Naive B cell (primary cell): ENCODE data around the gene MED13L. TPM values are rescaled to one million over a fixed set of nuclear protein-coding genes. Genes with fewer than 3 reads are reported as not detected.

Source experiments
- ATAC-seq, 2 donors: fragments of 150-1000 bp; cut with Tn5 transposase; 2 replicates each; pipeline ENCODE4 v1.10.0; 2021; ENCODE audit warnings: low read depth in 2 of 2, mild to moderate bottlenecking in 2 of 2, moderate library complexity in 2 of 2
- DNase-seq: peaks from one replicate; pipeline ENCODE4 v3.0.0; 2022
- H3K27ac Mint-ChIP-seq, 6 donors: one replicate each; pipeline ENCODE4 v1.8.0; 2020 to 2022; ENCODE audit warnings: mild to moderate bottlenecking in 6 of 6, mixed read lengths in 6 of 6, moderate library complexity in 5 of 6, inconsistent platforms in 2 of 6
- H3K27me3 Mint-ChIP-seq, 3 donors: one replicate each; pipeline ENCODE4 v1.8.0; 2021 to 2022; ENCODE audit warnings: mixed read lengths in 3 of 3, mild to moderate bottlenecking in 1 of 3
- H3K36me3 Mint-ChIP-seq, 2 donors: one replicate each; pipeline ENCODE4 v1.8.0; 2020 to 2022; ENCODE audit warnings: mixed read lengths in 2 of 2, inconsistent platforms in 1 of 2, mild to moderate bottlenecking in 1 of 2
- H3K4me1 Mint-ChIP-seq, 3 donors: one replicate each; pipeline ENCODE4 v1.8.0; 2020 to 2022; ENCODE audit warnings: mixed read lengths in 3 of 3, inconsistent platforms in 1 of 3, mild to moderate bottlenecking in 1 of 3, moderate library complexity in 1 of 3
- H3K4me3 Mint-ChIP-seq, 8 donors: one replicate each; pipeline ENCODE4 v1.8.0; 2020 to 2022; ENCODE audit warnings: mild to moderate bottlenecking in 8 of 8, mixed read lengths in 8 of 8, moderate library complexity in 8 of 8, inconsistent platforms in 2 of 8
- H3K9me3 Mint-ChIP-seq, 7 donors: one replicate each; pipeline ENCODE4 v1.8.0; 2020 to 2022; ENCODE audit warnings: mixed read lengths in 7 of 7, mild to moderate bottlenecking in 5 of 7, inconsistent platforms in 2 of 7, moderate library complexity in 1 of 7
- polyA plus RNA-seq, 6 donors: library from polyadenylated mRNA; unstranded; fragments of 300-500 nt; fragmentation: Illumina TruSeq; gene quantifications; one replicate each; pipeline ENCODE4 v1.2.3, GENCODE V29; 2021; ENCODE audit warnings: low read depth in 6 of 6

Gene MED13L
- polyA plus RNA-seq, 6 donors from 2014 or later = 12.5 to 19.2 (median 16.2) TPM

DNA sequence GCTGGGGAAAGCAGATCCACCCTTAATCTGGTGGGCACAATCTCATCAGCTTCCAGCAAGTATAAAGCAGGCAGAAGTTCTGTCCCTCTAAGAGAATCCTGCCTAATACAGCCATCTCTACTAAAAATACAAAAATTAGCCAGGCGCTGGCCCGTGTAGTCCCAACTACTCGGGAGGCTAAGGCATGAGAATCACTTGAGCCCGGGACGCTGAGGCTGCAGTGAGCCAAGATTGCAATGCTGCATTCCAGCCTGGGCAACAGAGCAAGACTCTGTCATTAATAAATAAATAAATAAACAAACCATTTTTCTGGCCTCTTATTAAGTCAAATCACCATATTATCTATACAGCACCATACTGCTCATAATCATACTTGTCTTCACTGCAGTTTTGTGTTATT is 111.2 kb downstream of the MED13L start:
- Mint-ChIP-seq H3K4me3 (no peak overlapping the region), H3K27ac (no peak overlapping the region), H3K4me1 (peaks cover 42 to 43% (median 43%) of the 10 kb centered on the region in 3 donors), H3K36me3 (no peaks in the 10 kb centered on the region), H3K27me3 (no peaks in the 10 kb centered on the region), H3K9me3 (no peaks in the 10 kb centered on the region)
- no peak for DNase-seq
- no peak for ATAC-seq

DNA sequence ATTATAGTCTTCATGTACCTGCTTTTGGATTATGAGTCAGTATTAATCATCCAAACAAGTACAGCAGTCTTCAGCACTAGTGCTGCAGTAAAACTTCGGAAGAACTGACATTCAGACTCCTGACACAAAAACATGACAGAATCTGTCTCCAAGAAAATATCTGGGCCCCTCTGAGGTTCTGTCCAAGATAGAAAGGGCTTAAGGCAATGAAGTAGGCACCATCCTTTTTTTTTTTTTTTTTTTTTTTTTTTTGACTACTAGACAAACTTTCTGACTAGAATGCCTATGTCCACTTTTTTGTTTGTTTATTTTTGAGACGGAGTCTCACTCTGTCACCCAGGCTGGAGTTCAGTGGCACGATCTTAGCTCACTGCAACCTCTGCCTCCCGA is 112.5 kb downstream of the MED13L start:
- no peaks in the 10 kb centered on the region for H3K9me3 Mint-ChIP-seq
- peaks cover 47 to 49% (median 48%) of the 10 kb centered on the region in 3 donors for H3K4me1 Mint-ChIP-seq
- H3K36me3 Mint-ChIP-seq = no peaks in the 10 kb centered on the region
- no peak overlapping the region for H3K4me3 Mint-ChIP-seq
- no peak for DNase-seq
- H3K27ac Mint-ChIP-seq = peak overlapping the region in 3 of 6 donors; percentile 24 to 27 (median 26)
- H3K27me3 Mint-ChIP-seq = no peaks in the 10 kb centered on the region
- ATAC-seq = no peak

DNA sequence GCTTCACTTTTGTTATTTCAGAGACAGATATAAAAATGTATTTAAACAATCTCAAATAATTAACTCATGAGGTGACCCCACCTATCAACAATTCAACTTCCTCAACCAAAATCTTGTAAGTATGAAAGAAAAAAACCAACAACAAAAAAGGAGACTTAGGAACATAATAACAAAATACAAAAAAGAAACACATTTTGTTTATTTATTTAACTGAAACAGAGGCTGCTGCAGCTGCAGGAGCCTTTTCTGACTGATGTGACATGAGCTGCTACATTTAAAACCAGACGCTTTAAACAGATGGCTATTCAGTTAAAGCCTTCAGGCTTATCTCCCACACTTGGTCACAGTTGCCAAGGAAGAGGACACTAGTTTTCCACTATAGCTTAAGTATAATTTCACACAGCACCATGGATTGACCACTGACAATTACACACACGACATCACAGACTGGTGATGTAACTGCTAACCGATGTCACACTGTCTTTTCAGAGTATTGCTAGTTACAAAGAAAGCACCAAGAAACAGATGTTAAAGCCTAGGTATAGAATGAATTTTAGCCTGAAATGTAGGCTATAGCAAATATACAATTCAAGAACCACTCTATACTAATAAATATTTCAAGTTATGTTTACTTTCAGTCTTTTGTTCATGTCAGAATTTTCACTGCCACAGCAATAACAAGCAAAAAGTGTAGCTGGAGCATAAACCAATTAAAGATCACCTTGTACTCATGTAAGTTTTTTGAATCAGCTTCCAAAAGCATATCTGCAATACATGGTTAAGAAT is 113.0 kb downstream of the MED13L start:
- Mint-ChIP-seq H3K27ac (peak overlapping the region in 4 of 6 donors; percentile 24 to 53 (median 26)), H3K9me3 (no peaks in the 10 kb centered on the region), H3K4me3 (peak overlapping the region in 2 of 8 donors; percentile 5 to 43), H3K27me3 (no peaks in the 10 kb centered on the region), H3K4me1 (peaks cover 47 to 49% (median 48%) of the 10 kb centered on the region in 3 donors), H3K36me3 (no peaks in the 10 kb centered on the region)
- ATAC-seq (no peak), DNase-seq (no peak)

DNA sequence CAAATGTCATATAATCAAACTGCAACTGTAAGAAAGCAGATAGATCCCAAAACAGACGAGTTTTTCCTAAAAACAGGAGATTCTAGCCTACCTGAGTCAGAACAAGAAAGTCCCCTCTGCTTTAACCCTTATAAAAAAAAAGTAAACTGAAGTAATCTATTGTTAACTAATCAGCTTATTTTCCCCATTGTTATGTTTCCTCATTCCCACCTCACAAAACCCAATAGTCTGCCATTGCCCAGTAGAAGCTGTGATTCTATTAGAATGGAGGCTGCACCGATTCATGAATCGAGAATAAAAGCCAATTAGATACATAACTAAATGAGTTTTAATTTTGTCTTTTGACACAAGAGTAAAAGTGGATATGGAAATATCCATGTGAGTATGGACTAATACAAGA is 115.4 kb downstream of the MED13L start:
- Mint-ChIP-seq H3K4me1 (peaks cover 53 to 66% (median 60%) of the 10 kb centered on the region in 3 donors), H3K9me3 (no peaks in the 10 kb centered on the region), H3K27me3 (no peaks in the 10 kb centered on the region), H3K27ac (no peak overlapping the region), H3K36me3 (no peaks in the 10 kb centered on the region), H3K4me3 (no peak overlapping the region)
- DNase-seq (no peak), ATAC-seq (no peak)

DNA sequence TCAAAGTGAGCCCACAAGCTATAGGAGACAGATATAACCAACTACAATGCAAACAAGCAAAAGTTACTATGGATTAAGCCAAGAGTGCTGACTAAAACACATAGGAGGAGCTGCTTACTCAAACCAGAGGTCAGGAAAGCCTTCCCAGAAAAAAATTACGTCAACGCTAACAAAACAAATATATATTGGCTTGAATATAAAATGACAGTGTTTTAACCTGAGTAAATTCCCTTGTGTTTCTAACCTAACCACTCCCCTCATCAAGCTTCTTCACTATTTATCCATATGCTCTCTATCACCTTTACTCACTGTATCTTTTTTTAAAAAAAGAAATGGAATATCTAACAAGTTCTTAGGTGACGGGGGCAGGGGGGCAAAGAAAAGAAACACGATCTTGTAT is 115.9 kb downstream of the MED13L start:
- DNase-seq (no peak), ATAC-seq (no peak)
- no peaks in the 10 kb centered on the region for H3K27me3 Mint-ChIP-seq
- H3K9me3 Mint-ChIP-seq = no peaks in the 10 kb centered on the region
- H3K27ac Mint-ChIP-seq = no peak overlapping the region
- no peak overlapping the region for H3K4me3 Mint-ChIP-seq
- no peaks in the 10 kb centered on the region for H3K36me3 Mint-ChIP-seq
- H3K4me1 Mint-ChIP-seq = peaks cover 51 to 69% (median 65%) of the 10 kb centered on the region in 3 donors

DNA sequence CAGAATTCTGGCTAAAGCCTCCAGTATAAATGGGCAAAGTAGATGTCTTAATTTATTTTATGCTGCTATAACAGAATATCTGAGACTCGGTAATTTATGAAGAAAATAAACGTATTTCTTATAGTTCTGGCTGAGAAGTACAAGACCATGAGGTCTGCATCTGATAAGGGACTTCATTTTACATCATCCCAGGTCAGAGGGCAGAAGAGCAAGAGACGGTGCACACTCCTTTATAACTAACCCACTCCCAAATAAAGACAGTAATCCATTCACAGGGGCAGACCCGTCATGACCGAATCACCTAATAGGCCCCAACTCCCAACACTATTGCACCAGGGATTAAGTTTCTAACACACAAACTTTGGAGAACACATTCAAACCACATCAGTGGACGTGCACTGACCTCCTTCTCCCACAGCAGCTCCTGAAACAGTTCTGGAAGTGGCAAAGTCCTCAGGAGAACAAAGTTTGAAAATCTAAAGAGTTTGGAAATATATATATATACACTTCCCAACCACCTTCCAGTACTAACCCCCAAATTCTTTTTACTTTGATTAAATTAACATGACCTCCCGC is 116.5 kb downstream of the MED13L start:
- DNase-seq (no peak), ATAC-seq (no peak)
- Mint-ChIP-seq H3K9me3 (no peaks in the 10 kb centered on the region), H3K4me3 (no peak overlapping the region), H3K4me1 (peaks cover 48 to 67% (median 65%) of the 10 kb centered on the region in 3 donors), H3K27ac (peak overlapping the region in 1 of 6 donors; percentile 73), H3K36me3 (no peaks in the 10 kb centered on the region), H3K27me3 (no peaks in the 10 kb centered on the region)

DNA sequence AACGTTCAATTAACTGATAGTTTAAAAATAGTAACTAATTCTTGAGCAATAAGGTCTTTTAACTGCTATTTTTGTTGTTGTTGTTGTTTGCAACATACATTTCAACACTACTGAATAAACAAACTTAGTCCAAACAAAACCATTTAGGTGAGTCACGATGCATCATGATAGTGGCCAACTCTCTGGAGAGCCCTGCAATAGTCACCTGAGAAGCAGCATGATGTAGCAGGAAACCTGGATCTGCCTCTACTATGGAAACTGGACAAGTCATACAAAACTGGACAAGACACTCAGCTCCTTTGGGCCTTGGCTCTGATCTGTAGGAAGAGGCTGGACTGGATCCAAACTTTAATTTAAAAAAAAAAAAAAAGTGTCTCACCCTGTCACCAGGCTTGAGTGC is 117.3 kb downstream of the MED13L start:
- peaks cover 41 to 65% (median 58%) of the 10 kb centered on the region in 3 donors for H3K4me1 Mint-ChIP-seq
- ATAC-seq = no peak

DNA sequence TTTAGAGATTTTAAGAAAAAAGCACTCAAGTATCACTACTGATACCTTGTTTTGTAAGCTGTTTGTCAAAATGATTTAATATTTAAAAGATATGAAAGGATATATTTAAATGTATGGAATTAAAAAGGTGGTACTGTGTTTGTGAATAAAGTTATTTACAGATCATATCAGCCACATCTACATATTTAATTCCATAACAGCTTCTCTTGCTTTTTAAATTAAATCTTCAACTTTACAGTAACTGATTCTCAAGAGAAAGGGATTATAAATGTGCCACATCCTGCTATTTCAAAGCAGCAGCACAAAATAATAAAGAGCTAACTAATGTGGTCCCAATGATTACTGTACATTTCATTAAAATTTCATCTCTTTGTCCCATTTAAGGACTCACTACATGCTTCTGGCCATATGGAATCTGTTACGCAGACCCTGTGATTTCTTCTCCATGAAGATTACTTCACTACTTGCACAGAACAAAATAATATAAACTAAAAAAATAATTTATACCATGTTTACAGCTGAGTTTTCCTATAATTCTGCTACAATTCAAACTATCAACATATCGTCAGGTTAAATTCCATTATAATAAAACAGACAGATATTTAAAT is 117.8 kb downstream of the MED13L start:
- DNase-seq (no peak), ATAC-seq (no peak)
- Mint-ChIP-seq H3K27ac (no peak overlapping the region), H3K9me3 (no peaks in the 10 kb centered on the region), H3K27me3 (no peaks in the 10 kb centered on the region), H3K4me1 (peaks cover 37 to 62% (median 52%) of the 10 kb centered on the region in 3 donors), H3K4me3 (no peak overlapping the region), H3K36me3 (no peaks in the 10 kb centered on the region)

More for the DNA sequence above, 117.3 kb downstream of the MED13L start:
- DNase-seq = no peak
- Mint-ChIP-seq H3K4me3 (no peak overlapping the region), H3K36me3 (no peaks in the 10 kb centered on the region), H3K27ac (no peak overlapping the region), H3K9me3 (no peaks in the 10 kb centered on the region), H3K27me3 (no peaks in the 10 kb centered on the region)

DNA sequence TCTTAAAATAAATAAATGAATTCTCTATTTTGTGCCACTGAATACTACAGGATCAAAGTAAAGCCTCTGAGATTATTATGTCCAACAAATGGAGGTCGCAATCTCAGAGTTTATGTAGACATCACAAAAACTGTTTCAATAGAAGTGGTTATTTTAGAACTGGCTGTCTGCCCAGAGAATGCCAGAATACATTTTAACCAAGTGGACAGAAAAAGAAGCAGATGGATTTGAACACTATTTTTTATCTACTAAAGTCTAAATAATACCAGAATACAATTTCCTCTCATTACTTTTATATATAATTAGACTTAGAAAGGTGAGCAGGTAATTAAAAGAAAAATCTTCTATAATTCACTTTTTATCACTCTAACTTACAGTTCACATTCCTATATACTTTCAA is 118.3 kb downstream of the MED13L start:
- Mint-ChIP-seq H3K9me3 (no peaks in the 10 kb centered on the region), H3K36me3 (no peaks in the 10 kb centered on the region), H3K27me3 (no peaks in the 10 kb centered on the region), H3K4me1 (peaks cover 32 to 59% (median 47%) of the 10 kb centered on the region in 3 donors), H3K4me3 (no peak overlapping the region), H3K27ac (no peak overlapping the region)
- DNase-seq = no peak
- ATAC-seq = no peak

DNA sequence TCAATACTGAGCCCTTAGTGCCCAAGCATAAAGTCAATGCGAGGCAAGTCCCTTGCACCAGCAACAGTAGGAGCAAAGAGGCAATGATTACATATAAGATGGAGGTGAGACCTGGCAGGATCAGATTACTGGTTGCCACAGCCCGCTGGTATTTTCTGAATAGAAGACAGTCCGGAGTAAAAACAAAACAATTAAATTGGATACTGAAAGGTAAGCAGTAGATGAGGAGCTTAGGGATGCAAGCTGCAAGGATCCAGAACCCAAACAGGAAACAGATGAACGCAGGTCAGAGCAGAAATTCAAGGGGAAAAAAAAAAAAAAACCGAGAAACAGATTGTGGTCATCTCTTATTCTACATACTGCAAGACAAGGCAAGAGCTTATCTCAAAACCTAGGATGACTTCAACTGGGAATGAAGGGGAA is 119.6 kb downstream of the MED13L start:
- H3K27ac Mint-ChIP-seq = peak overlapping the region in 3 of 6 donors; percentile 48 to 64 (median 63)
- H3K27me3 Mint-ChIP-seq = no peaks in the 10 kb centered on the region
- H3K36me3 Mint-ChIP-seq = no peaks in the 10 kb centered on the region
- no peak for DNase-seq
- peaks cover 39 to 62% (median 53%) of the 10 kb centered on the region in 3 donors for H3K4me1 Mint-ChIP-seq
- H3K4me3 Mint-ChIP-seq = peak overlapping the region in 1 of 8 donors; percentile 26
- no peak for ATAC-seq
- H3K9me3 Mint-ChIP-seq = no peaks in the 10 kb centered on the region

DNA sequence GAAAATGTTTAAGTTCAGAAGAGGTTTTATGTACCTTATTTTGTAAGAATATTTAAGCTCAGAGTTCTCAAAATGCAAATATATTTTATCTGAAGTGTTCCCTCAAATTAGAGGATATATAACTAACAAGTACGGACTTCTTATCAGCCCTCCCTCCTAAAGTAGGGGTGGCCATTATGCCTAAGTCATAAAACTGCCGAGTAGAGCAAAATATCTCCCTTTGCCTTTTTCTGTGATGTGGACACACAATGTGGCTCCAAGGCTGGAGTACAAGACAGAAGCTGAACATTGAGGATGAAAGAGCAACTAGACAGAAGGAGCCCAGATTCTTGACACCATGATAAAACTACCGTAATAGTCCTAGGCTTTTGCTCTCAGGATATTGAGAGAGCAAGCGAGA is 120.9 kb downstream of the MED13L start:
- Mint-ChIP-seq H3K36me3 (no peaks in the 10 kb centered on the region), H3K9me3 (no peaks in the 10 kb centered on the region), H3K4me3 (no peak overlapping the region), H3K27ac (peak overlapping the region in 1 of 6 donors; percentile 32), H3K27me3 (no peaks in the 10 kb centered on the region), H3K4me1 (peaks cover 44 to 61% (median 59%) of the 10 kb centered on the region in 3 donors)
- no peak for ATAC-seq
- DNase-seq = no peak

DNA sequence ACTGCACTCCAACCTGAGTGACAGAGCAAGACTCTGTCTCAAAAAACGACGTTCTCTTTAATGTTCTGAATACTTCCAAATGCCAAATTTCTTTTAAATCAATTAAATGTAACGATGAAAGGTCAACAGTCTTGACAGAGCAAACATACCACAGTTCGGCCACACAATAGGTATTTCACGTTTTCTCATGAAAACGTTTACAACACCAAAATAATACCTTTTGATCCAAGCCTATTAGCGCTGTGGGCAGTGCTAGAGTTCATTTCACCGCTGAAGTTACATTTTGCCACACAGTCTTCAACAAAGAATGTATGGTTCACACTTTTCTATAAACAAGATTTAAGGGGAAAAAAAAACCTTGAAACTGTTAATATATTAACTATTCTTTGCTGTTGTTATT is 122.1 kb downstream of the MED13L start:
- no peaks in the 10 kb centered on the region for H3K27me3 Mint-ChIP-seq
- H3K27ac Mint-ChIP-seq = peak overlapping the region in 1 of 6 donors; percentile 26
- H3K4me3 Mint-ChIP-seq = no peak overlapping the region
- H3K36me3 Mint-ChIP-seq = no peaks in the 10 kb centered on the region
- peaks cover 37 to 61% (median 58%) of the 10 kb centered on the region in 3 donors for H3K4me1 Mint-ChIP-seq
- H3K9me3 Mint-ChIP-seq = no peaks in the 10 kb centered on the region
- ATAC-seq (no peak), DNase-seq (no peak)

DNA sequence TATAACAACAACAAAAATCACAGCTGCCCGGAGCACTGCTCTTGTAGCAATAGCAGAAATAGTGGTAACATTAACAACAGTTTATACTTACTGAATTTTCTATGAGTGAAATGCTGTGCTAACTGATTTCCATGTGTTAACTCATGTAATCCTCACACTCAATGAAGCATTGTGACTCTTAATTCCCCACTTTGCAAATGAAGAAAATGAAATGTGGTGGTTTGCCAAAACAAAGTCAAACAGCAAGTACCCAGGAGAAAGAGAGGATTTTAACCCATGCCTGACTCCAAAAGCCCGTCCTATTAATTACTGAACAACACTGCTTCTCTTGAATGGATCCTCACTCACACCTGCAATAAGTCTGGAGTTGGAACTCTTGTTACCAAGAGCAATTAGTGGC is 123.5 kb downstream of the MED13L start:
- peak overlapping the region in 2 of 6 donors; percentile 22 to 32 for H3K27ac Mint-ChIP-seq
- H3K36me3 Mint-ChIP-seq = no peaks in the 10 kb centered on the region
- DNase-seq (no peak), ATAC-seq (no peak)
- H3K27me3 Mint-ChIP-seq = no peaks in the 10 kb centered on the region
- H3K4me1 Mint-ChIP-seq = peaks cover 43 to 73% (median 72%) of the 10 kb centered on the region in 3 donors
- H3K4me3 Mint-ChIP-seq = no peak overlapping the region
- no peaks in the 10 kb centered on the region for H3K9me3 Mint-ChIP-seq

DNA sequence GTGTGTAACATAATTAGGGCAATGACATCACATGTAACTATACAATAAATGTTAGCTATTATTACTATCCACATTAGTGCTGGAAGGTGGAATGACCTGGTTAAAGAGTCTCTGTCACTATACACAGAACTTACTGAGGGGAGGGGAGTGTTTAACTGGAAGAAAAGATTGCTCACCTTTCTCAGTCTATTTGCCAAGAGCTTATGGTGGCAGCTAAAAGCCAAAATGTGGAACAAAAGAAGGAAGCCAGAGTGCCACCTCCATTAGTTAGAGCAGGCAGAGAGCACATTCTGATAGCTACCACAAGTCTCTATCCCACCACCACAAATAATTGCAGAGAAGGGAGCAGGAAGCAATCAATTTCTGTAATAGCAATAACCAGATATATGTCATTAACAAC is 124.4 kb downstream of the MED13L start:
- H3K36me3 Mint-ChIP-seq = no peaks in the 10 kb centered on the region
- H3K27me3 Mint-ChIP-seq = no peaks in the 10 kb centered on the region
- H3K4me1 Mint-ChIP-seq = peaks cover 44 to 72% (median 69%) of the 10 kb centered on the region in 3 donors
- H3K4me3 Mint-ChIP-seq = no peak overlapping the region
- no peaks in the 10 kb centered on the region for H3K9me3 Mint-ChIP-seq
- DNase-seq (no peak), ATAC-seq (no peak)
- peak overlapping the region in 2 of 6 donors; percentile 19 to 25 for H3K27ac Mint-ChIP-seq
